Ishikawa (cell line): ENCODE results near the gene POLR2E.

Experiments used
- CEBPB ChIP-seq: IDR thresholded peaks from 2 replicates; pipeline ENCODE4 v1.6.1; 2012
- CREB1 ChIP-seq: IDR thresholded peaks from 2 replicates; pipeline ENCODE4 v1.6.1; 2012; ENCODE audit warnings: low read depth
- EGR1 ChIP-seq: IDR thresholded peaks from 2 replicates; pipeline ENCODE4 v1.6.1; 2012
- EP300 ChIP-seq: IDR thresholded peaks from 2 replicates; pipeline ENCODE4 v1.6.1; 2012; ENCODE audit warnings: borderline replicate concordance
- FOXM1 ChIP-seq: IDR thresholded peaks from 2 replicates; pipeline ENCODE4 v1.6.1; 2012; ENCODE audit warnings: low read depth, borderline replicate concordance
- NFIC ChIP-seq: IDR thresholded peaks from 2 replicates; pipeline ENCODE4 v1.6.1; 2012
- RAD21 ChIP-seq: IDR thresholded peaks from 2 replicates; pipeline ENCODE4 v1.6.1; 2012; ENCODE audit warnings: low read depth
- TAF1 ChIP-seq: IDR thresholded peaks from 2 replicates; pipeline ENCODE4 v1.6.1; 2012; ENCODE audit warnings: low read depth, mild to moderate bottlenecking
- TCF12 ChIP-seq: IDR thresholded peaks from 2 replicates; pipeline ENCODE4 v1.6.1; 2012; ENCODE audit warnings: low read depth
- TEAD4 ChIP-seq: IDR thresholded peaks from 2 replicates; pipeline ENCODE4 v1.6.1; 2012
- YY1 ChIP-seq: IDR thresholded peaks from 2 replicates; pipeline ENCODE4 v1.6.1; 2012; ENCODE audit warnings: low read depth
- ZBTB7A ChIP-seq: IDR thresholded peaks from 2 replicates; pipeline ENCODE4 v1.6.1; 2012; ENCODE audit warnings: low read depth
- TF ChIP-seq, protein P1 (sequence below): IDR thresholded peaks from 2 replicates; pipeline ENCODE4 v1.6.1; 2012; ENCODE audit warnings: low read depth, mild to moderate bottlenecking
- TF ChIP-seq, protein P2 (sequence below): IDR thresholded peaks from 2 replicates; pipeline ENCODE4 v1.6.1; 2012
- TF ChIP-seq, protein P3 (sequence below): IDR thresholded peaks from 2 replicates; pipeline ENCODE4 v1.6.1; 2012

POLR2E gene

DNA sequence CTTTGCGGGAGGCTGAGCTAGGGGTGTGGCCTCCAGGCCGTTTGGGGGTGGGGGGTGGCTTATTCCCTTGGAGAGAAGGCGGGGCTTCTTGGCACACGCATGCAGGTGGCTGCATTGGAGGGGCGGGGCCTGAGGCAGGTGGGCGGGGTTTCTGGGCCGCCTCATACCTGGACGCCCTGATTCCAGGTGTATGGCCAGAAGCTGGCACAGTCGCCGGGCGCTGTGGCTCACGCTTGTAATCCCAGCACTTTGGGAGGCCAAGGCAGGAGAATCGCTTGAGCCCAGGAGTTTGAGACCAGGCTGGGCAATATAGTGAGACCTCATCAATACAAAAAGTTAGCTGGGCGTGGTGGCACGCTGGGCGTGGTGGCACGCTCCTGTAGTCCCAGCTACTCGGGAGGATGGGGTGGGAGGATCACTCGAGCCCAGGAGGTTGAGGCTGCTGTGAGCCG, 47.5 kb downstream of the POLR2E start:
- TF ChIP-seq TAF1 (no peak), EP300 (no peak), TCF12 (no peak), RAD21 (no peak)
- TF ChIP-seq, protein P1, sequence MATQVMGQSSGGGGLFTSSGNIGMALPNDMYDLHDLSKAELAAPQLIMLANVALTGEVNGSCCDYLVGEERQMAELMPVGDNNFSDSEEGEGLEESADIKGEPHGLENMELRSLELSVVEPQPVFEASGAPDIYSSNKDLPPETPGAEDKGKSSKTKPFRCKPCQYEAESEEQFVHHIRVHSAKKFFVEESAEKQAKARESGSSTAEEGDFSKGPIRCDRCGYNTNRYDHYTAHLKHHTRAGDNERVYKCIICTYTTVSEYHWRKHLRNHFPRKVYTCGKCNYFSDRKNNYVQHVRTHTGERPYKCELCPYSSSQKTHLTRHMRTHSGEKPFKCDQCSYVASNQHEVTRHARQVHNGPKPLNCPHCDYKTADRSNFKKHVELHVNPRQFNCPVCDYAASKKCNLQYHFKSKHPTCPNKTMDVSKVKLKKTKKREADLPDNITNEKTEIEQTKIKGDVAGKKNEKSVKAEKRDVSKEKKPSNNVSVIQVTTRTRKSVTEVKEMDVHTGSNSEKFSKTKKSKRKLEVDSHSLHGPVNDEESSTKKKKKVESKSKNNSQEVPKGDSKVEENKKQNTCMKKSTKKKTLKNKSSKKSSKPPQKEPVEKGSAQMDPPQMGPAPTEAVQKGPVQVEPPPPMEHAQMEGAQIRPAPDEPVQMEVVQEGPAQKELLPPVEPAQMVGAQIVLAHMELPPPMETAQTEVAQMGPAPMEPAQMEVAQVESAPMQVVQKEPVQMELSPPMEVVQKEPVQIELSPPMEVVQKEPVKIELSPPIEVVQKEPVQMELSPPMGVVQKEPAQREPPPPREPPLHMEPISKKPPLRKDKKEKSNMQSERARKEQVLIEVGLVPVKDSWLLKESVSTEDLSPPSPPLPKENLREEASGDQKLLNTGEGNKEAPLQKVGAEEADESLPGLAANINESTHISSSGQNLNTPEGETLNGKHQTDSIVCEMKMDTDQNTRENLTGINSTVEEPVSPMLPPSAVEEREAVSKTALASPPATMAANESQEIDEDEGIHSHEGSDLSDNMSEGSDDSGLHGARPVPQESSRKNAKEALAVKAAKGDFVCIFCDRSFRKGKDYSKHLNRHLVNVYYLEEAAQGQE = no peak

DNA sequence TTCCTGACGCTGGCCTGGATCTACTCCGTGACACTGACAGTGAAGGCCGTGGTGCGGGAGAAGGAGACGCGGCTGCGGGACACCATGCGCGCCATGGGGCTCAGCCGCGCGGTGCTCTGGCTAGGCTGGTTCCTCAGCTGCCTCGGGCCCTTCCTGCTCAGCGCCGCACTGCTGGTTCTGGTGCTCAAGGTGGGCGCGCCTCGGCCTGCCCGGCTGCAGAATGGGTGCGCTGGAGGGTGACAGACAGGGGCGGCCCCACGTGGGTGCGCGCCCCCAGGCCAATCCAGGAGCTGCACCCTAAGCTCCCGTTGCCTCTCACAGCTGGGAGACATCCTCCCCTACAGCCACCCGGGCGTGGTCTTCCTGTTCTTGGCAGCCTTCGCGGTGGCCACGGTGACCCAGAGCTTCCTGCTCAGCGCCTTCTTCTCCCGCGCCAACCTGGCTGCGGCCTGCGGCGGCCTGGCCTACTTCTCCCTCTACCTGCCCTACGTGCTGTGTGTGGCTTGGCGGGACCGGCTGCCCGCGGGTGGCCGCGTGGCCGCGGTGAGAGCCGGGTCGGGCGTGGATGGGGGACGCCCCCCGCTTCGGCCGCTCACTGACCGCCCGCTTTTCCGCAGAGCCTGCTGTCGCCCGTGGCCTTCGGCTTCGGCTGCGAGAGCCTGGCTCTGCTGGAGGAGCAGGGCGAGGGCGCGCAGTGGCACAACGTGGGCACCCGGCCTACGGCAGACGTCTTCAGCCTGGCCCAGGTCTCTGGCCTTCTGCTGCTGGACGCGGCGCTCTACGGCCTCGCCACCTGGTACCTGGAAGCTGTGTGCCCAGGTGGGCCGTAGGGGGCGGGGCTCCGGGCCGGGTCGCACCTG, 48.1 kb downstream of the POLR2E start:
- TF ChIP-seq, protein P2, sequence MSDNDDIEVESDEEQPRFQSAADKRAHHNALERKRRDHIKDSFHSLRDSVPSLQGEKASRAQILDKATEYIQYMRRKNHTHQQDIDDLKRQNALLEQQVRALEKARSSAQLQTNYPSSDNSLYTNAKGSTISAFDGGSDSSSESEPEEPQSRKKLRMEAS = no peak
- TF ChIP-seq NFIC (no peak), ZBTB7A (no peak), RAD21 (no peak), EP300 (no peak), EGR1 (no peak), TEAD4 (no peak), CEBPB (no peak), CREB1 (no peak), YY1 (no peak), TAF1 (no peak), FOXM1 (no peak)
- TF ChIP-seq, protein P1 = no peak; the same call in 1 of the 2 replicates
- TF ChIP-seq, protein P3, sequence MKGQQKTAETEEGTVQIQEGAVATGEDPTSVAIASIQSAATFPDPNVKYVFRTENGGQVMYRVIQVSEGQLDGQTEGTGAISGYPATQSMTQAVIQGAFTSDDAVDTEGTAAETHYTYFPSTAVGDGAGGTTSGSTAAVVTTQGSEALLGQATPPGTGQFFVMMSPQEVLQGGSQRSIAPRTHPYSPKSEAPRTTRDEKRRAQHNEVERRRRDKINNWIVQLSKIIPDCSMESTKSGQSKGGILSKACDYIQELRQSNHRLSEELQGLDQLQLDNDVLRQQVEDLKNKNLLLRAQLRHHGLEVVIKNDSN = no peak

DNA sequence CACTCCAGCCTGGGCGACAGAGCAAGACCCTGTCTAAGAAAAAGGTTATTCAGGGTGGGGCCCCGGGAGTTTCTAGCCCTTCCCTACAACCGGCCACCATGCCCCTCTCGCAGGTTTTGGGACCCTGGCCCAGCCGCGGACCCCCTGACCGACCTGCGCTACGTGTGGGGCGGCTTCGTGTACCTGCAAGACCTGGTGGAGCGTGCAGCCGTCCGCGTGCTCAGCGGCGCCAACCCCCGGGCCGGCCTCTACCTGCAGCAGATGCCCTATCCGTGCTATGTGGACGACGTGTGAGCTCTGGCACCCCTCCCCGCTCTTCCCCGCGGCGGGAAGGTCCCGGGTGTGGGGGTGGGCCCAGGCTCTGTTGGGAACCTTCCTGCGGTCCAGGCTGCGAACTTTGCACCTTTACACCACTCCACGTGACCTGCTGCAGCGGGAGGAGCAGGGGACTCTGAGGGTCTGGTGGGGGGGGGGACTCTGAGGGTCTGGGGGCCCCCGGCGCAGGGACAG, 49.0 kb downstream of the POLR2E start:
- TF ChIP-seq EP300 (no peak), YY1 (no peak), RAD21 (no peak), EGR1 (no peak), TEAD4 (no peak)

DNA sequence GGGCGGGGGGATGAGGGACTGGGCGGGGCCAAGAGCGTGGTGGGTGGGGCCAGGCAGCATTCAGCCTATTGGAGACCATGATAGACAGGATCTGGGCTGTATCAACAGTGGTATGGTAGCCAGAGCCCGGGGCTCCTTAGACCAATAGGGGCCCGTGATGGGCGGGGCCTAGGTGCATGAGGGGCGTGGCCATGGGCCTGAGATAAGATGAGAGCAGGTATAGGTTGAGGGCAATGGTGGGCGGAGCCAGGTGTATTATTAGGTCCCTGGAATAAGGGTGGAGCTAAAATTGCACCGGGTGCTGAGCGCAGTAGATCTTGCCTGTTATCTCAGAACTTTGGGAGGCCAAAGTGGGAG, 50.0 kb downstream of the POLR2E start:
- TF ChIP-seq TEAD4 (no peak), TCF12 (no peak), NFIC (no peak), YY1 (no peak), CREB1 (no peak), TAF1 (no peak), ZBTB7A (no peak)
- TF ChIP-seq, protein P1 = no peak

DNA sequence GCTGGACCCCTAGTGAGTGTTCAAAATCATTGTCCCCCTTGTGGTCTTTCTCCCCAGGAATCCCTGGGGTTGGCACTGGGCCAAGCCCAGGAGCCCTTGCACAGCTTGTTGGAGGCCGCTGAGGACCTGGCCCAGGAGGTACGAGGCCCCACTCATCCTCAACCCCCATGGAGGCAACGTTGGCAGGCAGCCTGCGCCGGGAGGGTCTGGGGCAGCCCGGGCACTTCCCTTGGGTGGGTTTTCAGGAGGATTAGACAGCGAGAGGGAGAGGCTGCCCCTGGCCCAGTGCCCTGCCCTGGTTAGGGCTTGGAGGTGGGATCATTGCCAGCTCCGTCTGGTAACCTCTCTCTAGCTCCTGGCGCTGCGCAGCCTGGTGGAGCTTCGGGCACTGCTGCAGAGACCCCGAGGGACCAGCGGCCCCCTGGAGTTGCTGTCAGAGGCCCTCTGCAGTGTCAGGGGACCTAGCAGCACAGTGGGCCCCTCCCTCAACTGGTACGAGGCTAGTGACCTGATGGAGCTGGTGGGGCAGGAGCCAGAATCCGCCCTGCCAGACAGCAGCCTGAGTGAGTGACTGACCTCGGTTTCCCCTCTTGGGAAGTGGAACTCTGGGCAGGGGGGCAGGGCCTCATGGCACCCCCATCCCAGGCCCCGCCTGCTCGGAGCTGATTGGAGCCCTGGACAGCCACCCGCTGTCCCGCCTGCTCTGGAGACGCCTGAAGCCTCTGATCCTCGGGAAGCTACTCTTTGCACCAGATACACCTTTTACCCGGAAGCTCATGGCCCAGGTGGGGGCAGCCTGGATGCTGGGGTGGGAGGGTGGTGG, 52.3 kb downstream of the POLR2E start:
- TF ChIP-seq CREB1 (no peak), NFIC (peak; percentile 95), ZBTB7A (peak; percentile 53; the same call in 1 of the 2 replicates)
